HG02763 (cell line): ENCODE results near the gene TAF4B.
"Not testable (repeated sequence)": the region's sequence is repeated elsewhere in the genome, so short reads cannot be mapped to it uniquely, and the experiment has no call there.

ENCODE experiments used
- ATAC-seq: cut with Tn5 transposase; IDR thresholded peaks from one replicate; pipeline ENCODE4 v1.9.1; 2021; ENCODE audit warnings: mild to moderate bottlenecking, moderate library complexity; ENCODE audit not compliant: unreplicated experiment

Gene TAF4B, protein sequence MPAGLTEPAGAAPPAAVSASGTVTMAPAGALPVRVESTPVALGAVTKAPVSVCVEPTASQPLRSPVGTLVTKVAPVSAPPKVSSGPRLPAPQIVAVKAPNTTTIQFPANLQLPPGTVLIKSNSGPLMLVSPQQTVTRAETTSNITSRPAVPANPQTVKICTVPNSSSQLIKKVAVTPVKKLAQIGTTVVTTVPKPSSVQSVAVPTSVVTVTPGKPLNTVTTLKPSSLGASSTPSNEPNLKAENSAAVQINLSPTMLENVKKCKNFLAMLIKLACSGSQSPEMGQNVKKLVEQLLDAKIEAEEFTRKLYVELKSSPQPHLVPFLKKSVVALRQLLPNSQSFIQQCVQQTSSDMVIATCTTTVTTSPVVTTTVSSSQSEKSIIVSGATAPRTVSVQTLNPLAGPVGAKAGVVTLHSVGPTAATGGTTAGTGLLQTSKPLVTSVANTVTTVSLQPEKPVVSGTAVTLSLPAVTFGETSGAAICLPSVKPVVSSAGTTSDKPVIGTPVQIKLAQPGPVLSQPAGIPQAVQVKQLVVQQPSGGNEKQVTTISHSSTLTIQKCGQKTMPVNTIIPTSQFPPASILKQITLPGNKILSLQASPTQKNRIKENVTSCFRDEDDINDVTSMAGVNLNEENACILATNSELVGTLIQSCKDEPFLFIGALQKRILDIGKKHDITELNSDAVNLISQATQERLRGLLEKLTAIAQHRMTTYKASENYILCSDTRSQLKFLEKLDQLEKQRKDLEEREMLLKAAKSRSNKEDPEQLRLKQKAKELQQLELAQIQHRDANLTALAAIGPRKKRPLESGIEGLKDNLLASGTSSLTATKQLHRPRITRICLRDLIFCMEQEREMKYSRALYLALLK

DNA sequence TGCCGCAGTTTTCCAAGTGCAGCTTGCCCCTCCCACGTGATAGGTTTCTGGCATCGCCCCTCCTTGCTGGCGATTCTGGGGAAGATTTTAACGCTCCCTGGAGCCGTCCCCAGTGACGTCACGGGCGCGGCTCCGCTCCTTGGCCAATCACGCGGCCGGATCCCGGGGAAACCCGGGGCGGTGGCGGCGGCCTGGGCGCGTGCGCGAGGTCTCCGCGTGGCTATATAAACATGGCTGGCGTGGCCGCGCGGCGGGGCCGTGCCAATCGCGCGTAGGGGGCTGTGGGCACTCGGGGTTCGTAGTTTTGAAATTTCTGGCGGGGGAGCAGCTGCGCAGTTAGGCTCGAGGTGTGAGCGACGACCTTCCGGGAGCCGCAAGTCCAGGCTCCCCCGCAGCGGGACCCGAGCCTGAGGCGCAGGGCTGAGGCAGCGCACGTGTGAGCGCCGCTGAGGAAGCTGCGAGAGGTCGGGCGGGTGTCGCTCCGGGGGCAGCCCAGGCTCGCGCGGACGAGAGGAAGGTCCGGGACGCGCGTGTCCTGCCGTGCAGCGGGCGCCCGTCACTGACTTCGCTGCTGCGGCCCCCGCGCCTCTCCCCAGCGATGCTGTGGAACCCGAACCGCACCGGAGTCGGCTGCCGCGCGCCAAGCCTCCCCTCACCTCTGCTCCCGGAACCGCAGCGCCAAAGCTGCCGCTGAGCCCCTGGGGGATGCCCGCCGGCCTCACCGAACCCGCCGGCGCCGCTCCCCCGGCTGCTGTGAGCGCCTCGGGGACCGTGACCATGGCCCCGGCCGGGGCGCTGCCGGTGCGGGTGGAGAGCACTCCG is at the start of gene TAF4B:
TSS of gene TAF4B (plus strand) at position 217 of the 822 bp plus-strand sequence. CDS start at position 706, 489 bp downstream.
- peak; percentile 86 for ATAC-seq

GRCh38 chr18:26181343-26181826 is 44.9 kb upstream of the TAF4B start:
- ATAC-seq, result peak; percentile 77

DNA sequence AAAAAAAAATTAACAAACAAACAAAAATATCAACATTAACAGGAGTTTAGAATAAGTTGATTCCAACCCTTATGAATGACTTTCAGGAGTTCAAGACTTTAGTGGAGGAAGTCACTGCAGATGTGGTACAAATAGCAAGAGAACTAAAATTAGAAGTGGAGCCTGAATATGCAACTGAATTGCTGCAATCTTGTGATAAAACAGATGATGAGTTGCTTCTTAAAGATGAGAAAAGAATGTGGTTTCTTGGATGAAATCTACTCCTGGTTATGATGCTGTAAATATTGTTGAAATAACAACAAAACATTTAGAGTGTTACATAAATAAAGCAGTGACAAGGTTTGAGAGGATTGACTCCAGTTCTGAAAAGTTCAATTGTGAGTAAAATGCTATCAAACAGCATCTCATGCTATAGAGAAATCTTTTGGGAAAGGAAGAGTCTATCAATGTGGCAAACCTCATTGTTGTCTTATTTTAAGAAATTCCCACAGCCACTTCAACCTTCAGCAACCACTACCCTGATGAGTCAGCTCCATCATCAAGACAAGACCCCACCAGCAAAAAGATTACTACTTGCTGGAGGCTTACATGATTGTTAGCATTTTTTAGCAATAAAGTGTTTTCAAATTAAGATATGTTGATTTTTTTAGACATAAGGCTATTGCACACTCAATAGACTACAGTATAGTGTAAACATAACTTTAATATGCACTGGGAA is 42.7 kb upstream of the TAF4B start:
- ATAC-seq, result no peak

- no peak for ATAC-seq
These were observed 41.0 kb upstream of the TAF4B start for GRCh38 chr18:26185267-26185666.

GRCh38 chr18:26190506-26190905 is 35.7 kb upstream of the TAF4B start:
- peak; percentile 85 for ATAC-seq

GRCh38 chr18:26192233-26192632 is 34.0 kb upstream of the TAF4B start:
- no peak for ATAC-seq

- ATAC-seq, result no peak
These were observed 29.6 kb upstream of the TAF4B start for GRCh38 chr18:26196605-26197004.

DNA sequence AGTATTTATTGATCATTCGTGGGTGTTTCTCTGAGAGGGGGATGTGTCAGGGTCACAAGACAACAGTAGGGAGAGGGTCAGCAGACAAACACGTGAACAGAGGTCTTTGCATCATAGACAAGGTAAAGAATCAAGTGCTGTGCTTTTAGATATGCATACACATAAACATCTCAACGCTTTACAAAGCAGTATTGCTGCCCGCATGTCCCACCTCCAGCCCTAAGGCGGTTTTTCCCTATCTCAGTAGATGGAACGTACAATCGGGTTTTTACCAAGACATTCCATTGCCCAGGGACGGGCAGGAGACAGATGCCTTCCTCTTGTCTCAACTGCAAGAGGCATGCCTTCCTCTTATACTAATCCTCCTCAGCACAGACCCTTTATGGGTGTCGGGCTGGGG is 24.2 kb upstream of the TAF4B start:
- ATAC-seq, result not testable (repeated sequence)

GRCh38 chr18:26205318-26205717 is 20.9 kb upstream of the TAF4B start:
- no peak for ATAC-seq

GRCh38 chr18:26206488-26206887 is 19.8 kb upstream of the TAF4B start:
- no peak for ATAC-seq

DNA sequence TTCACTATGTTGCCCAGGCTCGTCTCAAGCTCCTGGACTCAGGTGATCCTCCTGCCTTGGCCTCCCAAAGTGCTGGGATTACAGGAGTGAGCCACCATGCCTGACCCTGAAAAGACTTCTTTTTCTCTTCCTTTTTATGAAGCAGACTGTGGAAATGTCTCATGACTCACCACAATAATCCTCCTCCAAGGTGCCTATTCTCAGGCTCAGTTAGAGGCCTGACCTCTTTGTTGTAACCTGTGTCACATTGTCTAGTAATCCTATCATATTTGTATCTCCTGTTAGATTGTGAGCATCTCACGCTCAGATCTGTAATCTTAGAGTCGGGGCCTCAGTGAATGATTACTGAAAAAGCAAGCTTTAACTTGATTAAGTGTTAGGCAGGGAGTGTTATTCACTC is 18.3 kb upstream of the TAF4B start:
- ATAC-seq, result no peak

- no peak for ATAC-seq
These were observed 17.3 kb upstream of the TAF4B start for GRCh38 chr18:26208977-26209376.

- no peak for ATAC-seq
These were observed 16.1 kb upstream of the TAF4B start for GRCh38 chr18:26210147-26210546.

DNA sequence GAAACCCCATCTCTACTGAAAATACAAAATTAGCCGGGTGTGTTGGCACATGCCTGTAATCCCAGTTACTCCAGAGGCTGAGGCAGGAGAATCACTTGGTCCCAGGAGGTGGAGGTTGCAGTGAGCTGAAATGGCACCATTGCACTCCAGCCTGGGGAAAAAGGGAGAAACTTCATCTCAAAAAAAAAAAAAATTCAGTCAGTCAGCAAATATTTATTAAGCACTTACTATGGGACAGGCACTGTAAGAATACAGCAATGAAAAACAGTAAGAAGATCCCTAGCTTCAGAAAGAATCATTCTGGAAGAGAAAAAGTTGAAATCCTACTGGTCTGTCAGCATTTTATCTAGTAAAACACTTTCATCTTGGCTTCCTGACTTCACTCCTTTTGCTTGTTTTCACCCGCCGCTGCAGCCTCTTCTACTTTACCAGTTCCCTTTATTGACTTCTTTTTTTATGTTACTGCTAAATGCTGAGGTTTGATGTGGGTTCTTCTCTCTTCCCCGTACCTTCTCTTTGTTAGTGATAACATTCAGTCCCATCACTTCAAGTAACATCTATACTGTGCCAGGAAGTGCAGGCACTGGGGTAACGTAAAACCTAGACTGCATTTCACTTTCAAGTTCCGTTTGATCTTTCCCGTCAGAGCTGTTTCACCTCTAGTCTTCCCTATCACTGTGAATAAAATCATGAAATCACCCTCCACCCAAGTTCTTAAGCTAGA is 10.8 kb upstream of the TAF4B start:
- peak; percentile 97 for ATAC-seq

- ATAC-seq, result no peak
These were observed 1.1 kb upstream of the TAF4B start for GRCh38 chr18:26225022-26225693.

- no peak for ATAC-seq
These were observed 373 bp upstream of the TAF4B start for GRCh38 chr18:26225915-26226228.

DNA sequence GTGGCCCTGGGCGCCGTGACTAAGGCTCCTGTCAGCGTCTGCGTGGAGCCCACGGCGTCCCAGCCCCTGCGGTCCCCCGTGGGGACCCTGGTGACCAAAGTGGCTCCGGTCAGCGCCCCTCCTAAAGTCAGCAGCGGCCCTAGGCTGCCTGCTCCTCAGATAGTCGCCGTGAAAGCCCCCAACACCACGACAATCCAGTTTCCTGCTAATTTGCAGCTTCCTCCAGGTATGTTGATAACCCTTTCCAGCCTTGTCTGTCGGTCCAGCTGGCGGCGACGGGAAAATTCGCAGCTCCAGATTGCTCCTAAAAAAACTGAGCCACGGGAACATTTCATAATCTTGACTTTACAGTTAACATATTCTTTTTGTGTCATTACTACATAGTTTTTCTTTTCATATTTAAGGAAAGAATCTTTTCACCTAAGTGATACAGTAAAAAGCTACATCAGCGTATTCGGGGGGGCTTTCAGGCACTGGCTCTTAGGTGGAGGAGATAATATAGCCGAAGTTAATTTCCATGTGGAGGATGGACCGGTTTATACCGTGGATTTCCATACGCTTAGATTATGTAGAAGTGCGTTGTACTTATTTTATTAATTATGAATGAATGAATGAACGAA is 916 bp downstream of the TAF4B start:
- ATAC-seq, result peak; percentile 3

DNA sequence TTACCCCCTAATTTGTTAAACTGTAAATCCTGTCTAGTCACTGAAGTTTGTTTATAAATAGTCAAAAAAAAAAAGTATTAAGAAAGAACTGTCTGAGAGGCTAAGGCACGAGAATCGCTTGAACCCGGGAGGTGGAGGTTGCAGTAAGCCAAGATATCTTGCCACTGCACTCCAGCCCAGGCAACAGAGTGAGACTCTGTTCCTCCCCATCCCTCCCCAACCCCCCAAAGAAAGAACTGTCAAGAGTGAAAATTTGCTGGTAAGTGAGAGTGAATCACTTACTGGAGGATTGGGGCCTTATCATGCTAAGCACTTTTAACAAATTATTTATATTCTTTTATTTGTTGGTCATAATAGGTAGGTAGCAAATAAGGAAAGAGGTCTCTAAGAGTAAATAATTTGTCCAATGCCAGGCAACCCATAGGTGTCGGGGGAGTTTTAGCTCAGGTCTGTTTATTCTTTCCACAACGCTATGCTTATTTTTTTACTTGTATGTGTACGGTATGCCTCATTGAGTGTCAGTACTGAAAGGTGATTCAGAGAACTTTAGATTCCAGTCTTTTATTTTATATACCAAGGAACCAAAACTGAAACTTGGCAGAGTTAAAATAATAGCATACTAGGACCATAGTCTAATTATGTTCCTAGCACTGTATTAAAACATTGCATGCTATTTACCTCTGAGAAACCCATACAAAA is 2.5 kb downstream of the TAF4B start:
- ATAC-seq, result no peak
